Measurements from ENCODE around the gene ROR2.

DNA sequence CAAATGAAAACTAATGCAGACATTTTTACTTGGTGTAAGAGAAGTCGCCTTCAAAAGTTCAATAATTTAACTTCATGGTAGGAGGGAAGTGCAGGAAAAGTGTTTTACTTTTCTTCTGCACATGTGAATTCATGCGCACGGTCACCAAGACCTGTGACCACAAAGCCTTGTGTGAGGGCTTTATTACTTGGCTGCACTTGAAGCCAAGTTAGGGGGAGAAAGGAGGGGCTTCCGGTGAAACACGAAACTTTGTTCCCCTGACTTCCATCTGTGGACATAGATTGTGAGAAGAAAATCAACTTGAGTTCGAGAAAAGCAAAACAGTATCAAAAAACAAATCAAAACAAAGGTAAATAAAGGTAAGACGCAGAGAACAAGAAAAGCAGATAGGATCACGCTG lies 239.9 kb downstream of the ROR2 start:
- TF ChIP-seq CTCF (conservative IDR thresholded peaks at IDR 0.05; ENCODE audit: low read depth in 2 of 2): no peak
- TF ChIP-seq EZH2 (IDR thresholded peaks at IDR 0.05; ENCODE audit: low read depth, unreplicated experiment): no peak
- no peak for TF ChIP-seq POLR2AphosphoS5 (IDR thresholded peaks at IDR 0.05; ENCODE audit: low read depth)
- TF ChIP-seq ZNF331 (CRISPR knock-in tag; IDR thresholded peaks at IDR 0.05; ENCODE audit: low read depth): no peak
- no peak for TF ChIP-seq CREB1 (CRISPR knock-in tag; IDR thresholded peaks at IDR 0.05; ENCODE audit: low read depth)
- no peak for TF ChIP-seq ETS1 (IDR thresholded peaks at IDR 0.05)
- no peak for TF ChIP-seq EZH2phosphoT487 (IDR thresholded peaks at IDR 0.05; ENCODE audit: unreplicated experiment)
- TF ChIP-seq, protein P1, sequence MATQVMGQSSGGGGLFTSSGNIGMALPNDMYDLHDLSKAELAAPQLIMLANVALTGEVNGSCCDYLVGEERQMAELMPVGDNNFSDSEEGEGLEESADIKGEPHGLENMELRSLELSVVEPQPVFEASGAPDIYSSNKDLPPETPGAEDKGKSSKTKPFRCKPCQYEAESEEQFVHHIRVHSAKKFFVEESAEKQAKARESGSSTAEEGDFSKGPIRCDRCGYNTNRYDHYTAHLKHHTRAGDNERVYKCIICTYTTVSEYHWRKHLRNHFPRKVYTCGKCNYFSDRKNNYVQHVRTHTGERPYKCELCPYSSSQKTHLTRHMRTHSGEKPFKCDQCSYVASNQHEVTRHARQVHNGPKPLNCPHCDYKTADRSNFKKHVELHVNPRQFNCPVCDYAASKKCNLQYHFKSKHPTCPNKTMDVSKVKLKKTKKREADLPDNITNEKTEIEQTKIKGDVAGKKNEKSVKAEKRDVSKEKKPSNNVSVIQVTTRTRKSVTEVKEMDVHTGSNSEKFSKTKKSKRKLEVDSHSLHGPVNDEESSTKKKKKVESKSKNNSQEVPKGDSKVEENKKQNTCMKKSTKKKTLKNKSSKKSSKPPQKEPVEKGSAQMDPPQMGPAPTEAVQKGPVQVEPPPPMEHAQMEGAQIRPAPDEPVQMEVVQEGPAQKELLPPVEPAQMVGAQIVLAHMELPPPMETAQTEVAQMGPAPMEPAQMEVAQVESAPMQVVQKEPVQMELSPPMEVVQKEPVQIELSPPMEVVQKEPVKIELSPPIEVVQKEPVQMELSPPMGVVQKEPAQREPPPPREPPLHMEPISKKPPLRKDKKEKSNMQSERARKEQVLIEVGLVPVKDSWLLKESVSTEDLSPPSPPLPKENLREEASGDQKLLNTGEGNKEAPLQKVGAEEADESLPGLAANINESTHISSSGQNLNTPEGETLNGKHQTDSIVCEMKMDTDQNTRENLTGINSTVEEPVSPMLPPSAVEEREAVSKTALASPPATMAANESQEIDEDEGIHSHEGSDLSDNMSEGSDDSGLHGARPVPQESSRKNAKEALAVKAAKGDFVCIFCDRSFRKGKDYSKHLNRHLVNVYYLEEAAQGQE (IDR thresholded peaks at IDR 0.05; ENCODE audit: unreplicated experiment): no peak
- TF ChIP-seq JUNB (IDR thresholded peaks at IDR 0.05; ENCODE audit: unreplicated experiment): no peak
- no peak for TF ChIP-seq ZNF114 (CRISPR knock-in tag; IDR thresholded peaks at IDR 0.05)
- no peak for TF ChIP-seq NANOG (IDR thresholded peaks at IDR 0.05; ENCODE audit: borderline replicate concordance)
- no peak for TF ChIP-seq STAT1 (IDR thresholded peaks at IDR 0.05; ENCODE audit: unreplicated experiment)

Measured in GM23338 (cell line).